Loucy (cell line): ENCODE results near the gene YWHAQ.

Experiments
- CTCF ChIP-seq: fragments of 200-600 bp; sonication (generic); conservative IDR thresholded peaks from 2 replicates; pipeline ENCODE4 v1.5.1; 2014; ENCODE audit warnings: mild to moderate bottlenecking, antibody characterized with exemption, low read length
- EZH2phosphoT487 ChIP-seq: fragments of 200-600 bp; IDR thresholded peaks from 2 replicates; pipeline ENCODE4 v1.6.1; 2018; ENCODE audit warnings: antibody characterized with exemption, mild to moderate bottlenecking, moderate library complexity, borderline replicate concordance

GRCh38 chr2:9678544-9678943 lies 47.7 kb upstream of the YWHAQ start:
- TF ChIP-seq CTCF (no peak), EZH2phosphoT487 (no peak)
